Tibial nerve (tissue), 4 donors: ENCODE data around the gene CPNE4.

Source experiments
- CTCF ChIP-seq, 5 experiments: fragments of 200-600 bp in 3 of 5; fragments of 450-650 bp in 2 of 5; sonication (generic) in 3 of 5; IDR thresholded peaks; one replicate each; pipeline ENCODE4 v1.5.1; 2016 to 2019; ENCODE audit warnings: antibody characterized with exemption in 5 of 5, mild to moderate bottlenecking in 3 of 5, moderate library complexity in 2 of 5
- EP300 ChIP-seq, 2 donors: sonication (generic); formaldehyde crosslinking; IDR thresholded peaks; one replicate each; pipeline ENCODE4 v1.6.1; 2017; ENCODE audit warnings: antibody characterized with exemption in 2 of 2, mild to moderate bottlenecking in 1 of 2
- POLR2A ChIP-seq, 2 donors: fragments of 450-650 bp; IDR thresholded peaks; one replicate each; pipeline ENCODE4 v1.6.1; 2017; ENCODE audit warnings: antibody characterized with exemption in 2 of 2, mild to moderate bottlenecking in 2 of 2, moderate library complexity in 2 of 2

DNA sequence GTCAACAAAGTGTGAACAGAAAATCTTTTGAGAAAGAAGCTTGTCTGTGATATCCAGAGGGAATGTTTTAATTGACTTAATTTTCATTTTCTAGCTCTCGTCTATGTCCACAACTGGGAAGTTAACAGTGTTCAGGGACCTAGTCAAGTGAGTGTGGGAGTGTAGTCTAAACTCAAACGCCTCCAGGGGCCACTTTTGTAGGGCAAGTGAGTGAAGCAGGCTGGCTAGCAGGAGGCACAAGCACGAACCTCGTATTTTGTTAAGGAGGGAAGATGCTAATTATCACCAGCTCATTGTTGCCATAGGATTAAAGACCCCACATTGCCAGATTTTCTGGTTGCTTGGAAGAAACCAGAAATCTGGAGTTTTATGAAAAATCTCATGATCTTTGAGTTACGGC, 135.8 kb downstream of the CPNE4 start:
- no peak for TF ChIP-seq CTCF (IDR thresholded peaks at IDR 0.05)
- no peak for TF ChIP-seq POLR2A (IDR thresholded peaks at IDR 0.05)
- no peak for TF ChIP-seq EP300 (IDR thresholded peaks at IDR 0.05)
